Esophagus mucosa (tissue), 1 donor: Measurements from ENCODE around the gene FOXA3. TPM values are rescaled to one million over a fixed set of nuclear protein-coding genes. Genes with fewer than 3 reads are reported as not detected.

ENCODE experiments used
- ATAC-seq: fragments of 200-7000 bp; cut with Tn5 transposase; one replicate; pipeline ENCODE4 v1.9.1; 2020
- total RNA-seq: library from RNA; stranded (reverse); gene quantifications from one replicate; pipeline ENCODE4 v1.2.4, GENCODE V29; 2023
- donor health status: DM: yes; HTN: yes; CAD: no.

FOXA3 gene
- not detected for total RNA-seq

GRCh38 chr19:45863840-45864628 lies at the start of gene FOXA3:
Gene FOXA3 (plus strand): TSS chr19:45864326. CDS start chr19:45864457, 131 bp downstream.
- ATAC-seq = peak; percentile 23

DNA sequence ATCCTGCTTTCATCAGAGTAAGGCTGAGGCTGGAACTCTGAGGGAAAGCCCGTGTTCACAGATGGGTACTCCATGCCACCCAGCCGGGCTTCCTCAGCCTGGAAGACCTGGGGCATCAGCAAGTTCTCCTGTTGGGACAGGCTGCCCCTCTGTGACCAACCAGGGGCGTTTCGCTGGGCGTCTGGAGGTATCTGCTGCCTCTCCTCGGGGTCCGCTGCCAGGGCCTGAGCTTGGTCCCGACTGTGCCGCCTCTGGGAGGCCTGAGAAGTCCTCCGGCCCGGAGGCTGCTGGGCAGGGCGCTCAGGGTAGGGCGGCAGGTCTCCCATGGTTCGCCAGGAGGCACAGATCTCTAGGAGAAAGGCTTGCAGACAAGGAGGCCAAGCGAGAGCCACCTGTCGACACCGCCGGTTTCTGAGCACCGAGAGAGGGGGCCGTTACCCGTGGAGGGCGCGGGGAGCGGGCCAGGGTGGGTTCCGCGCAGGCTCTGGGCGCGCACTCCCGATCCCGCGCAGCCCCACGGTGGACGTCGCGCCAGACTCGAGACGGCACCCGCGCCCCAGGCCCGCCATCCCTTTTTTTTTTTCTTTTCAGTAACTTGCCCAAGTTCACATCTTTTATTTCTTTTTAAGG lies 49.2 kb upstream of the FOXA3 start, which contains the start of gene RSPH6A:
Gene RSPH6A (minus strand): TSS at position 458 of the 630 bp plus-strand sequence. CDS start 132 bp downstream, at position 326.
- ATAC-seq = no peak

DNA sequence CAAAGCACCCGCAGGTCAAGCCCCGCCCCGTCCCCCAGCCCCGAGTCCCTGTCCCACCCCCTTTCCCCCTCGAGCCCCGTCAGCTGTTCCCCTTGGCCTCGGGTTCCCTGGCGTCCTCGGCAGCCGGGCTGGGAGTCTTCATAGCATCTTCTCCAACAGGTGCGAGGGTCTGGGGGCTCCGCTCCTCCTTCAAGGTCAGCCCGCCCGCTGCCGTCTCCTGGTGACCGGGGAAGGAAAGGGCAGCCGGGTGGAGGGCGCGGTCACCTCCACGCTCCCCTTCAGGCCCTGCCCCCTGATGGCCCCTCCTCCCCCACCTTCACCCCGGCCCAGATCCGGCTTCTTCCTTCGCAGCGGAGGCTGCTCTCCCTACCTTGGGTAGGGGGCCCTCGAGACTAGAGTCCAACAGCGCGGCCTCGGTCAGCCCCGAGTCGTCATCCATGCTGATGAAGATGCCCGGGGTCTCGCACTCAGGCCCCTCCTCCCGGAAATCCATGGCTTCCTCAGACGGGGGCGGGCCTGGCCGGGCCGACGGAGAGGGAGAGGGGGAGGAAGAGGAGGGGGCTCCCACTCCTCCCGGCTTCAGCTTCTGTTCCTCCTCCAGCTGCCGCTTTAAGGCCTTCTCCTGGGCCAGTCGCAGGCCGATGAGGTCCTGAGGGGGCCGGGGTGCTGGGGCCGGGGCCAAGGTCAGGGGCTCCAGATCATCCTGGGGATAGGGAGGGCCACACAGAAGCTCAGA lies 48.5 kb upstream of the FOXA3 start:
- ATAC-seq = no peak

- ATAC-seq = no peak
Observed at GRCh38 chr19:45816236-45817009, 47.7 kb upstream of the FOXA3 start.

GRCh38 chr19:45817010-45817724 lies 47.0 kb upstream of the FOXA3 start:
- peak; percentile 78 for ATAC-seq

DNA sequence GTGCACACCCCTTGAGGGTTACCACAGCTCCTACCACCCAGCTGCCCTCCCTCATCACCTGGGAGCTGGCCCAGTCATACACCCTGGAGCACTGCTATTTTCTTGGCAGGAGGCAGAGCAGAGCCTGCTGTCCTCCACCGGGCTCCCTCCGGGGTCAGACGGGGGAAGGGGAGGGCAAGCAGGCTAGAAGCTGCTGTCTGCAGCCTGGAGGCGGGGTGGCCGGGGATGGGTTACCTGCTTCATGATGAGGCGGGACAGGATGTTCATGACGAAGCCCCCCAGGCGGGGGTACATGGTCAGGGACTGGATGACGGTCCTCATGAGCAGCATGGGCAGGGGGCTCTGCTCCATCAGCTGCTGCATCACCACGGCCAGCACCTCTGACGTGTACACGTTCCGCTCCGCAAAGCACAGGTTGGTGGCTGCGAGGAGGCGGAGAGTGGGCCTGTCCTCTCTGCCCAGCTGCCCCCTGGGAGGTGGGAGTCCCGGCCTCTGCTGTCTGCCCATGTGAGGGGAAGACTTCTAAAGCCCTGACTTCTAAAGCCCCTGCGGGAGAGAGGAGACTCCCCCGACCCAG lies 46.3 kb upstream of the FOXA3 start:
- peak; percentile 23 for ATAC-seq

GRCh38 chr19:45819769-45820168 lies 44.4 kb upstream of the FOXA3 start:
- no peak for ATAC-seq

DNA sequence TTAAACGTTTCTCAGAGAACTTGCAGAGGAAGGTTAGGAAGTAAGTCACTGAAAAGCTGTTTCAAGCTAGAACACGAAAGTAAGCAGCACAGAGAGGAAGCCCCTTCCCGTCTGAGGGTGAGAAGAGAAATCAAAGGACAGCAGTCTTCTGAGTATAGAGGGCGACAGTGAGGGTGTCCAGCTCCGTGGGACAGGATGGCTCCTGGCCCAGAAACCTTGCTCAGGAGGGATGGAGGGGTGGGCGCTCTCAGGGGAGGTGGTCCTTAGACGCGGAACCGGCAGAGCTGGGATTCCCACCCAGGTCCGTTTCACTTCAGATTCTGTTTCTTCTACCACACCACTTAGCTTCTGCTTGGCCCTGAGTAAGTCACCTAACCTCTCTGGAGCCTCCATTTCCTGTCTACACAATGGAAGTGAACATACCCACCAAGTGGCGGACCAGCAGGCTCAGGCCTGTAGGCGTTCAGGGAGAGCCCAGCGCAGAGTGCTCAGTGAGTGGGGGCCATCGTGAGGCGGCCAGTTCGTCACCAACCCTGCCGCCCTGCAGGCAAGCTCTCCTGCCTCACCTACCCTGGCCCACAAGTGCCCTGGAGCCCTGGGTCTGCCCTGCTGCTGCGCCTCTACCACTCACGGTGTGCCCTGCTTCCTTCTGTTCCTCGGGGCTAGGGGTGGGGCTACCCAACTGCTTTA lies 43.6 kb upstream of the FOXA3 start:
- ATAC-seq = no peak

GRCh38 chr19:45821103-45821521 lies 43.0 kb upstream of the FOXA3 start:
- no peak for ATAC-seq

DNA sequence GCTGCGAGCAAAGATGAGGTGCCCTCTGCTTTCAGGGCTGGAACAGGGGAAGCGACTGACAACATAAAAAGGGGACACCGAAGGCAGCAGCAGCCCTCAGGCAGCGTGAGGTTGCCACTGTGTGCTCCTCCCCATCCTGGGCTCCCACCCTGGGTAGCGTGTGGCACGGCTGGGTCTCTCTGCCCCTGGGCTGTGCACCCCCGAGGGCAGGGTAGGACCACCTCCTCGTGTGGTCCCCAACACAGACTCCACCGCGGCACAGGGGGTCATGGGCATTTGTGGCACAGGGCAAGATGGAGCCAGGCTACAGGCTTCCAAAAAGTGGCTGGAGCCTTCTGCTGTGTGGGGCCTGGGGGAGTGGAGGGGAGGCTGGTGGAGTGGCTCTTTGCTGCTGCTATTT lies 42.6 kb upstream of the FOXA3 start:
- no peak for ATAC-seq

- ATAC-seq = no peak
Observed at GRCh38 chr19:45822716-45823115, 41.4 kb upstream of the FOXA3 start.

DNA sequence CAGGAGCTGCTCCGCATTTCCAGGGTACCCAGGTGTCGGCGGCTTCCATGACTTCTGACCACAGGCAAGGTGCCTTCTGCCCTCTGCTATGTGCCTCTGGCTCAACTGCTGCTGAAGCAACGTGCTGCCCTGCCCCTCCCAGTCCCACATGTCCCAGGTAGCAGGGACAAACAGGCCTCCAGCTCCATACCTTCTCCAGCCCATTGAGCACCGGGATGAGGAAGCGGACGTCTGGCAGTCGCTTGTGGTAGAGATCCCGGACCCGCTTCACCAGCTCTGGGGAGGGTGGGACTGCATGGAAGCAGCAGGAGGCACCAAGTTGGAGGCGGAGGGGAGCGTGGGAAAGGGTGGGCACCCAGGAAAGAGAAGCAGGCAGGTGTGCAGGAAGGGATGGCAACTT lies 40.9 kb upstream of the FOXA3 start:
- ATAC-seq = no peak

- peak; percentile 61 for ATAC-seq
Observed at GRCh38 chr19:45824041-45824471, 40.1 kb upstream of the FOXA3 start.

GRCh38 chr19:45824531-45825262 lies 39.4 kb upstream of the FOXA3 start:
- no peak for ATAC-seq

DNA sequence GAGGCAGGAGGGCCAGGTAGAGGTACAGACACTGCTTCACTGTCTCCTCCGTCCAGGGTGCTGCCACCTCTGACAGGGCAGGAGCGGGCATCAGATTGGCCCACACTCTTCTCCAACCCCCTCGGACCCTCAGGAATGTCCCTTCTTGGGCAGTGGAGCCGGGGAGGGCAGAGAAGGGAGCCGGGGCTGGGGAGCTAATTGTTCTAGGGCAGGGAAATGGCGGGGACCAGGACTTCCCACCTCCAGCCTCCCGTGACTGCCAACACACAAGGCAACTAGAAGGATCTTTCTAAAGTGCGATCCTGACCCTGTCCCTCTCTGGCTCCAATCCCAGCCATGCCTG lies 38.9 kb upstream of the FOXA3 start:
- no peak for ATAC-seq

DNA sequence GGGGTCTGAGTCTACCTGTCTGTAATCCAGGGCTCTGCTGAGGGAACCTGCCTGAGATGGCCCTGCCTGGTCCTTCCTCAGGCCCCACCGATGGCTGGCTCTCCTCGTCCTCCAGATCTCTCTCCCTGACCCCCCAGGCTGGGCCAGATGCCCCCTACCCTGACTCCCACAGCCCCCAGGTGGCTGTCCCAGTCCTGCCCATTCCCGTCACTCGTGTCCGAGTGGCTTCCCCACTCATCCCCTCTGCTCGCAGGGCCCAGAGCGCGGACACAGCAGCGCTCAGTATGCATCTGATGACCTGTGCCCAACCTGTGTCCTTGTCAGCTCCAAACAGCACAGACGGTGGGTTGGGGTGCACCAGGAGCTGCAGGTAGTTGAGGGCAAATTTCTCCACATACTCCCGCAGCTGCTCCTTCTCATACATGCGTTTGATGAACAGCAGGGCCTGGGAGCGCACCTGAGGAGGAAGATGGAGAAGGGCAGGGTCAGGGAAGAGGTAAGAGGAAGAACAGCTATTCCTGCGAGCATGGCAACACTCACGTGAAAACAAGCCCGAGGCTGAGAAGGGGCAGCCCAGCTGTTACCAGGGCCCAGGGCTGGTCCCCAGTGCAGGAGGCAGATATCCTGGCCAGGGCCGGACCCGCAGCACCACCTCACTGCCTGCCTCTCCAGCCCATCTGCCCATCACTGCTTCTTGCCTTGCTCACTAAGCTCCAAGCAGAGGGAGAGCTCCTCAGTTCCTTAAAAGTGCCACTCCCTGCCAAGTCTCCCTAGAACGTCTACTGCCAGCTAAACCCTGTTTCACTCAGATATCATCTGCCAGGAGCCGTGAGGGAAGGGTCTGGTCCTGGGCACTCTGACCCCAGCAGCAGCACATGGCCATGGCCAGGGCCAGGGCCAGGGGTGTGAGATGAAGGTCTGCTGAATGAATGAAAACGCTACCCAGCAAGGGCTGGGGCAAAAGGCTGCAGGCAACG lies 37.9 kb upstream of the FOXA3 start:
- no peak for ATAC-seq

DNA sequence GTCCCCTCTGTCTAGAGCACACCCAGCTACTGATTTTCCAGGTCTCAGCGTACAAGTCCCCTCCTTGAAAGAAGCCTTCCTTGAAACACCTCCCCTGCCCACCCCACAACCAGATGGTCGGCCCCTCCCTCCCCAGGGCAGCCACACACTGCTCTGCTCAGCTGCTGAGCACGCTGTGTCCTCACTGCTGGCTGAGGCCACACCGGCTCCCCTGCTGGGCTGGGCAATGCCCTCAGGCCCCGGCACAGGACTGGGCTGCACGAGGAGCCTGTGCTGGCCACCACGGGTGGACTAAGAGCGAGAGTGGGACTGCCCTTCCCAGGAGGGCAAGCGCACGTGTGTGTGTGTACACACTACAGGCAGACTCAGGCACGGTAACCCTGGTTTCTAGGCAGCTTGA lies 37.2 kb upstream of the FOXA3 start:
- no peak for ATAC-seq

DNA sequence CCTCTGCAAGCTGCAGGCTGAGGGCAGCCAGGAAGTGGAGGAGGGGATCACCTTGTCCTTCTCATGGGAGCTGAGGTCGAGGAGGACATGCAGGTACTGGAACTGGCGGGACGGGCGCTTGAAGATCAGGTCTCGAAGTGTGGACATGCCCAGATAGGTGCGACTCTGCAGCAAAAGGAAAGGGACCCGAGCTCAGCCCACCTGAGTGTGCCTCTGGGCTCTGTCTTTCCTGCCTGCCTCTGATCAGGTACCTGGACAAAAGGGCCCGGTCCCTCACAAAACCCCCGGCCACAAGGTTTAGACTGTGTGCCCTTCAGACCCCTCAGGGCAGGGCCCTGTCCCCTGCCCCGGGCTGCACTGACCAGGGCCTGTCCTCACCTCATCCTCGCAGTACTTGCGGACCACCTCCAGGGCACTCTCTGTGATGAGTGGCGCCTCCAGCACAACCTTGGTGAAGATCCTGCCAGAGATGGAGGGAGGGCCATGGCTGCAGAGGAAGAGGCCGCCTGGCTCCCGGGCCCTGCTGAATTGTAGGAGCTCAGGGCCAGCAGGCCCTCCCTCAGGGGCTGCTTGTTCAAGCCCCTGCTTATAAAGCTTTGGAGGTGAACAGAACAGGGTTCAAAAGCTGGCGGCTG lies 36.5 kb upstream of the FOXA3 start:
- no peak for ATAC-seq
